B cell (primary cell): ENCODE measurements around the gene SSR1. TPM values are rescaled to one million over a fixed set of nuclear protein-coding genes. Genes with fewer than 3 reads are reported as not detected.

ENCODE experiments used
- ATAC-seq: fragments of 200-7000 bp; cut with Tn5 transposase; one replicate; pipeline ENCODE4 v1.10.0; 2021; ENCODE audit warnings: low read depth, mild to moderate bottlenecking, moderate number of reproducible peaks, moderate library complexity
- CTCF ChIA-PET: fragments of 350-600 bp; sonication (Branson Sonifier 250); formaldehyde crosslinking; loops from one replicate; lab custom pipeline; 2021; ENCODE audit warnings: antibody characterized with exemption, inconsistent platforms; lab: Charles Lee
- POLR2A ChIA-PET: fragments of 350-600 bp; sonication (Branson Sonifier 250); formaldehyde crosslinking; loops from one replicate; lab custom pipeline; 2021; ENCODE audit warnings: antibody characterized with exemption; lab: Charles Lee
- DNase-seq: peaks from one replicate; pipeline ENCODE4 v3.0.0; 2013
- H2AFZ ChIP-seq: 2 replicates; pipeline ENCODE4 v1.6.1; 2012; ENCODE audit warnings: mild to moderate bottlenecking, low read depth, low read length; ENCODE audit not compliant: insufficient read depth, poor library complexity, severe bottlenecking
- H3K27ac ChIP-seq, 2 donors: 1 replicate in 1 of 2; 2 replicates in 1 of 2; pipeline ENCODE4 v1.5.1; 2012 to 2013; ENCODE audit warnings: low read length in 2 of 2, mild to moderate bottlenecking in 2 of 2, moderate library complexity in 1 of 2
- H3K27me3 ChIP-seq, 4 experiments: fragments of 200-600 bp in 1 of 4; sonication (generic) in 1 of 4; replicated peaks in 1 of 4; 1 replicate in 2 of 4; 2 replicates in 2 of 4; pipeline versions ENCODE4 v1.6.1 to v1.7.0; 2013 to 2016; ENCODE audit warnings: low read length in 3 of 4, mild to moderate bottlenecking in 2 of 4, mixed read lengths in 1 of 4, moderate library complexity in 1 of 4; ENCODE audit not compliant: insufficient read depth in 4 of 4, control insufficient read depth in 3 of 4; ENCODE audit errors: control extremely low read depth in 1 of 4
- H3K36me3 ChIP-seq, 2 experiments: replicated peaks in 1 of 2; 1 replicate in 1 of 2; 2 replicates in 1 of 2; pipeline versions ENCODE4 v1.6.1 to v1.7.1; 2013; ENCODE audit warnings: low read length in 1 of 2; ENCODE audit not compliant: insufficient read depth in 2 of 2, control insufficient read depth in 1 of 2; ENCODE audit errors: control extremely low read depth in 1 of 2, extremely low read depth in 1 of 2
- H3K4me1 ChIP-seq, 2 donors: fragments of 200-600 bp in 1 of 2; sonication (generic) in 1 of 2; 1 replicate in 1 of 2; 2 replicates in 1 of 2; pipeline versions ENCODE4 v1.5.1 to v1.6.1; 2013 to 2017; ENCODE audit warnings: low read length in 2 of 2; ENCODE audit not compliant: control insufficient read depth in 2 of 2, insufficient read depth in 2 of 2
- H3K4me2 ChIP-seq: replicated peaks from 2 replicates; pipeline ENCODE3; 2012; ENCODE audit warnings: mild to moderate bottlenecking, low read depth, low read length; ENCODE audit not compliant: poor library complexity, severe bottlenecking
- H3K4me3 ChIP-seq, 5 experiments: fragments of 200-600 bp in 1 of 5; sonication (generic) in 1 of 5; 1 replicate in 3 of 5; 2 replicates in 2 of 5; pipeline versions ENCODE4 v1.5.1 to v1.7.0; 2011 to 2016; ENCODE audit warnings: low read length in 4 of 5, mild to moderate bottlenecking in 4 of 5, low read depth in 2 of 5, control low read depth in 1 of 5, moderate library complexity in 1 of 5; ENCODE audit not compliant: insufficient read depth in 1 of 5; ENCODE audit errors: control extremely low read depth in 1 of 5, extremely low read depth in 1 of 5
- H3K79me2 ChIP-seq: fragments of 200-600 bp; sonication (generic); one replicate; pipeline ENCODE4 v1.6.0; 2016; ENCODE audit warnings: low read length; ENCODE audit not compliant: control insufficient read depth, insufficient read depth
- H3K9ac ChIP-seq: fragments of 200-600 bp; sonication (generic); 2 replicates; pipeline ENCODE4 v1.6.1; 2017; ENCODE audit warnings: mild to moderate bottlenecking, low read length, moderate library complexity
- H3K9me3 ChIP-seq, 3 donors: one replicate each; pipeline versions ENCODE4 v1.6.1 to v1.7.1; 2013; ENCODE audit warnings: low read length in 2 of 3; ENCODE audit not compliant: control insufficient read depth in 2 of 3, insufficient read depth in 1 of 3; ENCODE audit errors: control extremely low read depth in 1 of 3
- H4K20me1 ChIP-seq: 2 replicates; pipeline ENCODE4 v1.6.0; 2012; ENCODE audit warnings: mild to moderate bottlenecking, low read length; ENCODE audit not compliant: insufficient read depth, control insufficient read depth, poor library complexity, severe bottlenecking
- H3K27ac Mint-ChIP-seq: one replicate; pipeline ENCODE4 v1.8.0; 2021; ENCODE audit warnings: mixed read lengths
- H3K27me3 Mint-ChIP-seq: one replicate; pipeline ENCODE4 v1.8.0; 2021; ENCODE audit warnings: mixed read lengths
- H3K4me1 Mint-ChIP-seq: one replicate; pipeline ENCODE4 v1.8.0; 2021; ENCODE audit warnings: mixed read lengths
- H3K4me3 Mint-ChIP-seq: one replicate; pipeline ENCODE4 v1.8.0; 2021; ENCODE audit warnings: mixed read lengths
- H3K9me3 Mint-ChIP-seq: one replicate; pipeline ENCODE4 v1.8.0; 2022; ENCODE audit warnings: mixed read lengths; ENCODE audit not compliant: insufficient read depth
- CTCF ChIP-seq: fragments of 200-600 bp; IDR thresholded peaks from one replicate; pipeline ENCODE4 v1.8.0; 2022; ENCODE audit warnings: antibody characterized with exemption, mild to moderate bottlenecking
- EZH2 ChIP-seq: IDR thresholded peaks from 2 replicates; pipeline ENCODE4 v1.6.1; 2012; ENCODE audit warnings: borderline replicate concordance, low read depth, mild to moderate bottlenecking, moderate library complexity, low read length; ENCODE audit not compliant: insufficient read depth, poor library complexity, severe bottlenecking
- WGBS: methylation state at CpG from one replicate; pipeline ENCODE4 v1.1.5; 2013; ENCODE audit warnings: missing lambda C conversion rate; ENCODE audit not compliant: insufficient coverage; 5-methylcytosine and 5-hydroxymethylcytosine counted together
- intact Hi-C: fragments of 100-400 bp; cut with micrococcal nuclease; formaldehyde crosslinking; loops from one replicate; pipeline ENCODE4 v1.10.0; 2022
- polyA plus RNA-seq: library from polyadenylated mRNA; depleted of rRNA; stranded (reverse); fragments of >200 nt; gene quantifications from 2 replicates; pipeline ENCODE4 v1.2.3, GENCODE V29; 2012
- total RNA-seq, 2 donors: library from RNA; stranded (reverse); fragments of 120-200 nt in 1 of 2; gene quantifications; 1 replicate in 1 of 2; 2 replicates in 1 of 2; pipeline versions ENCODE4 v1.2.3 to v1.2.4, GENCODE V29; 2013 to 2022

The SSR1 gene
- total and polyA plus RNA-seq, 2 donors (not counting 1 experiment from before 2014, with no cell fraction given): 15.9 to 81.6 TPM

GRCh38 chr6:7334685-7335084, 21.7 kb upstream of the SSR1 start:
- H3K4me2 ChIP-seq: no peak overlapping the region
- no peaks in the 10 kb centered on the region for H3K79me2 ChIP-seq
- ATAC-seq (no peak), DNase-seq (no peak)
- H3K9ac ChIP-seq: no peak overlapping the region
- ChIA-PET CTCF (no interaction called here), POLR2A (no interaction called here)
- WGBS: 94% methylated on average over 3 of the region's 3 CpGs
- no peaks in the 10 kb centered on the region for H3K36me3 ChIP-seq
- H3K27ac ChIP-seq: no peak overlapping the region
- no peak overlapping the region for H3K27ac Mint-ChIP-seq
- H3K27me3 ChIP-seq: no peaks in the 10 kb centered on the region
- H2AFZ ChIP-seq: no peak overlapping the region
- no peaks in the 10 kb centered on the region for H3K4me1 Mint-ChIP-seq
- TF ChIP-seq CTCF: no peak
- TF ChIP-seq EZH2: no peak
- H3K27me3 Mint-ChIP-seq: peaks cover 7% of the 10 kb centered on the region
- intact Hi-C loops: no loop called here
- no peaks in the 10 kb centered on the region for H4K20me1 ChIP-seq
- no peak overlapping the region for H3K4me3 Mint-ChIP-seq
- no peak overlapping the region for H3K4me3 ChIP-seq
- H3K4me1 ChIP-seq: no peaks in the 10 kb centered on the region
- H3K9me3 ChIP-seq: no peaks in the 10 kb centered on the region
- no peaks in the 10 kb centered on the region for H3K9me3 Mint-ChIP-seq

GRCh38 chr6:7332090-7332745, 19.2 kb upstream of the SSR1 start:
- no peak overlapping the region for H2AFZ ChIP-seq
- ChIA-PET POLR2A (no interaction called here), CTCF (no interaction called here)
- Mint-ChIP-seq H3K27me3 (no peaks in the 10 kb centered on the region), H3K9me3 (no peaks in the 10 kb centered on the region), H3K4me1 (no peaks in the 10 kb centered on the region), H3K4me3 (no peak overlapping the region), H3K27ac (no peak overlapping the region)
- no peaks in the 10 kb centered on the region for H3K9me3 ChIP-seq
- no peaks in the 10 kb centered on the region for H3K4me1 ChIP-seq
- 96% methylated on average over 5 of the region's 8 CpGs for WGBS
- H3K36me3 ChIP-seq: no peaks in the 10 kb centered on the region
- ATAC-seq: no peak
- intact Hi-C loops: no loop called here
- H3K79me2 ChIP-seq: no peaks in the 10 kb centered on the region
- no peak overlapping the region for H3K4me3 ChIP-seq
- H3K4me2 ChIP-seq: no peak overlapping the region
- TF ChIP-seq EZH2 (no peak), CTCF (no peak)
- DNase-seq: no peak
- H4K20me1 ChIP-seq: no peaks in the 10 kb centered on the region
- no peak overlapping the region for H3K27ac ChIP-seq
- H3K9ac ChIP-seq: no peak overlapping the region
- H3K27me3 ChIP-seq: no peaks in the 10 kb centered on the region
